Spleen (tissue), 7 donors: Measurements from ENCODE around the gene CNTNAP2.

ENCODE experiments used
- CTCF ChIP-seq, 11 experiments: fragments of 200-600 bp in 7 of 11; fragments of 450-650 bp in 4 of 11; sonication (generic) in 4 of 11; IDR thresholded peaks in 8 of 11; conservative IDR thresholded peaks in 3 of 11; 1 replicate in 7 of 11; 2 replicates in 4 of 11; pipeline versions ENCODE4 v1.4.0 to v1.8.0; 2016 to 2021; ENCODE audit warnings: antibody characterized with exemption in 11 of 11, inconsistent platforms in 4 of 11, mild to moderate bottlenecking in 1 of 11
- POLR2AphosphoS5 ChIP-seq, 3 donors: sonication (generic); formaldehyde crosslinking; IDR thresholded peaks; one replicate each; pipeline ENCODE4 v1.5.1; 2017; ENCODE audit warnings: antibody characterized with exemption in 3 of 3
- donor health status: DM: no; HTN: no; CAD: no; lungs with moderate emphysema.
- donor health status: DM: no; HTN: no; CAD: no.
- donor health status: DM: no; HTN: no; CAD: no.

GRCh38 chr7:146772601-146773000 is 656.0 kb downstream of the CNTNAP2 start:
- TF ChIP-seq CTCF (IDR thresholded peaks at IDR 0.05 in 8 of 11, conservative IDR thresholded peaks at IDR 0.05 in 3 of 11) (no peak), POLR2AphosphoS5 (IDR thresholded peaks at IDR 0.05) (no peak)
